Measurements from ENCODE around the gene C4orf54.

Gene C4orf54

DNA sequence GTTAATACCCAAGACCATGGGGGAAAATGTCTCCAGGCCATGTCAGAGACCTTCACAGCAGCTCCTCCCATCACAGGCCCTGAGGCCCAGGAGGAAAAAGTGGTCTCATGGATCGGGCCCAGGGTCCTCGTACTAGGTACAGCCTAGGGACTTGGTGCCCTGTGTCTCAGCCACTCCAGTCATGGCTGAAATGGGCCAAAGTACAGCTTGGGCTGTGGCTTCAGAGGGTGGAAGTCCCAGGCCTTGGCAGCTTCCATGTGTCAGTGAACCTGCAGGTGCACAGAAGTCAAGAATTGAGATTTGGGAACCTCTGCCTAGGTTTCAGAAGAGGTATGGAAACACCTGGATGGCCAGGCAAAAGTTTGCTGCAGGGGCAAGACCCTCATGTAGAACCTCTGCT, 27.6 kb upstream of the C4orf54 start:
- DNase-seq (ENCODE audit: low spot score) = no peak
- TF ChIP-seq, protein P1, sequence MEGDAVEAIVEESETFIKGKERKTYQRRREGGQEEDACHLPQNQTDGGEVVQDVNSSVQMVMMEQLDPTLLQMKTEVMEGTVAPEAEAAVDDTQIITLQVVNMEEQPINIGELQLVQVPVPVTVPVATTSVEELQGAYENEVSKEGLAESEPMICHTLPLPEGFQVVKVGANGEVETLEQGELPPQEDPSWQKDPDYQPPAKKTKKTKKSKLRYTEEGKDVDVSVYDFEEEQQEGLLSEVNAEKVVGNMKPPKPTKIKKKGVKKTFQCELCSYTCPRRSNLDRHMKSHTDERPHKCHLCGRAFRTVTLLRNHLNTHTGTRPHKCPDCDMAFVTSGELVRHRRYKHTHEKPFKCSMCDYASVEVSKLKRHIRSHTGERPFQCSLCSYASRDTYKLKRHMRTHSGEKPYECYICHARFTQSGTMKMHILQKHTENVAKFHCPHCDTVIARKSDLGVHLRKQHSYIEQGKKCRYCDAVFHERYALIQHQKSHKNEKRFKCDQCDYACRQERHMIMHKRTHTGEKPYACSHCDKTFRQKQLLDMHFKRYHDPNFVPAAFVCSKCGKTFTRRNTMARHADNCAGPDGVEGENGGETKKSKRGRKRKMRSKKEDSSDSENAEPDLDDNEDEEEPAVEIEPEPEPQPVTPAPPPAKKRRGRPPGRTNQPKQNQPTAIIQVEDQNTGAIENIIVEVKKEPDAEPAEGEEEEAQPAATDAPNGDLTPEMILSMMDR (IDR thresholded peaks at IDR 0.05; ENCODE audit: extremely low read depth, insufficient read depth, missing control alignments) = no peak
- in situ Hi-C loops (cut with MboI; ENCODE audit: low pct_unique_long_range_greater_than_20kb, low sequenced_read_pairs, unreplicated experiment) = no loop called here

DNA sequence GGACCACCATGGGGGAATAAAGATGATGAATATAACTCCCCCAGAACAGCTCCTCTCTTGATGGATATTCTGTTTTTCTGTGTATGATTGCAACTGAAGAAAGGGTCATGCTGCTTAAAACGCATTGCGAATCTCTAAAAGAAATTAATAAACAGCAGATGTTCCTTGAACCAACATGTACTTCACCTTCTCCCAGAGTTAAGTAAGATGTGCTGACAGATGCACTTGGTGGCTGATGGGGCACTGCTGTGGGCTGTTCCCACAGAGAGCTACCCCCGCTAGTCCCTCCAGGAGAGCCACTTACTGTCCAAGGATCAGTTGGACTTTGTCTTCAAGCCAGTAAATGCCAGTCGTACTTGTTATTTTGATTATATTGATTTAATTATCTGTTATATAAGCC, 26.3 kb upstream of the C4orf54 start:
- no peak for DNase-seq (ENCODE audit: low spot score)
- in situ Hi-C loops (cut with MboI; ENCODE audit: low pct_unique_long_range_greater_than_20kb, low sequenced_read_pairs, unreplicated experiment) = no loop called here
- TF ChIP-seq, protein P1 (IDR thresholded peaks at IDR 0.05; ENCODE audit: extremely low read depth, insufficient read depth, missing control alignments) = no peak

DNA sequence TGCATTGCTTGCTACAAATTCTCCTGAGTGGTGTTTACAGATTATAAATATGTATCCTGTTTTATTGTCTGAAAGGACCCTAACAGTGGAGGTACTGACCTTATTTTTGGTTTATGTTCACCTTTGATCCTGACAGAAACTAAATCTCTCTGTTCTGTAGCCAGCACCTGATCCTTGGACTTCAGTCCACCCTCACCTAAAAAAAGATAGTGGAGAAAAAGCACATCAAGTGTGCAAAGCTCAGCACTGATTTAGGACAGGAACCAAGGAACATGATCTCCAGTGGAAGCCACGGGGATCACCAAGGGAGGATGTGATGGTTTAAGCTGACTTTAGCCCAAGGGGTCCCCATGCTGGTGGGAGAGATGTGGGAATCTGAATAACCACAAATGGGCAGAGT, 22.3 kb upstream of the C4orf54 start:
- in situ Hi-C loops (cut with MboI; ENCODE audit: low pct_unique_long_range_greater_than_20kb, low sequenced_read_pairs, unreplicated experiment) = no loop called here
- TF ChIP-seq, protein P1 (IDR thresholded peaks at IDR 0.05; ENCODE audit: extremely low read depth, insufficient read depth, missing control alignments) = no peak
- no peak for DNase-seq (ENCODE audit: low spot score)

DNA sequence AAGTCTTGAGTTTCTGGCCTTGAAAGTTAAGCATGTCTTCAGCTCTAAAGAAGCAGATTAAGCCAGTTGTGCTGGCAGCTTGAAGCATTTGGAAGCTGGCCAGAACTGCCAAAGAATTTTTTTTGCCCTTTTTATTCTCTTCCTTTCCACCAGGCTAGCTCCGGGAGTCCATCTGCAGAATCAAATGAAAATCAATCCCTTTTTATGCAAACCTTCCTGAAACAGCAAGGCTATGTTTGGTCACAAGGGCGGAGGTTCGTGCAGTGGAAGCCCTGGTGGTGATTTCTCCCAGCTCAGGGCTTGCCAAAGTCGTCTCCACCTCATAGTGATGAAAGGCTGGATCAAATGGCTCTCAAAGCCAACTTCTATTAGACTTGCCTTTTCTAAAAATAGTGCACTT, 21.6 kb upstream of the C4orf54 start:
- TF ChIP-seq, protein P1 (IDR thresholded peaks at IDR 0.05; ENCODE audit: extremely low read depth, insufficient read depth, missing control alignments) = no peak
- in situ Hi-C loops (cut with MboI; ENCODE audit: low pct_unique_long_range_greater_than_20kb, low sequenced_read_pairs, unreplicated experiment) = no loop called here
- no peak for DNase-seq (ENCODE audit: low spot score)

DNA sequence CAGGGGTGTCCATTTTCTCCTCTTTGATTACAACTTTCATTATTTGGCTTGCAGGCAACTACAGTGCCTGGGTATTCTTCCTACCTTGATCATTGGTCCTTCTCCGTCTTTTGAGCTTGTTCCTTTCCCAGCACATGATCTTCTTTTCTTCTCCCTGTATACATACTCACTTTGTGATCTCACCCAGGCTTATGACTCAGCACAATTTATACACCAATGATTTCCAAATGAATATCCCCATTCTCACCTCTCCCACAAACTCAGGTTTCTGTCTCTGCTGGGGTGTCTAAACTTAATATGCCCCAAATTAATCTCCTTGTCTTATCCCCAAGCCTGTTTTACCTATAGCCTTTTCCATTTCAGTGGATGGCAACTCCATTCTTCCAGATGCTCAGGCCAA, 19.5 kb upstream of the C4orf54 start:
- DNase-seq (ENCODE audit: low spot score) = no peak
- in situ Hi-C loops (cut with MboI; ENCODE audit: low pct_unique_long_range_greater_than_20kb, low sequenced_read_pairs, unreplicated experiment) = no loop called here
- TF ChIP-seq, protein P1 (IDR thresholded peaks at IDR 0.05; ENCODE audit: extremely low read depth, insufficient read depth, missing control alignments) = no peak

DNA sequence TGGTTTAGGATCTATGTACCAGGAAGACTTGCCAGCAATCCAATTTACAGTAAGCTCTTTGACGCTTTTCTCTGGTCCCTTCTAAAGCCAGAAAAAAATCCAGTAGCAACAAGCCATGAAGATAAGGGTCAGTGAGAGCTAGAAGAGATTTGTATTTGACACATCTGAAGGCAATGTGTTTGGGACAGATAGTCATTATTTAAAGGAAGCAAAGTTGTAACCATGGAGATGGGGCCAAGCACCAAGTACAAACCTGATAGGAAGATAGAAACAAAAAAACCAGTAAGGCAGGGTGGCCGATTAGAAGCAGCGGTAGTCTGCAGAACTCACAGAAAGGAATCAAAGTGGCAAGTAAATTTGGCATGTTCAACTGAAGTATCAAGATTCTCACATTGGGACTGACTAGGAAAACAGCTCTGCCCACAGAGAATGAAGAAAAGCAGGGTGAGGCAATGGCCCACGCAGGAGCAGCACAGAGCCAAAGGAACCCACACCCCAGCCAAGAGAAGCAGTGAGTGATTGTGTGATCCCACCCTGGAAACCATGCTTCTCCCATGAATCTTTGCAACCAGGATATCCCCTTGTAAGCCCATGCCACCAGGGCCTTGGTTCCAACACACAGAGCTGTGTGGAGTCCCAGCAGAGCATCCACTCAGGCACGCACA, 12.9 kb upstream of the C4orf54 start:
- in situ Hi-C loops (cut with MboI; ENCODE audit: low pct_unique_long_range_greater_than_20kb, low sequenced_read_pairs, unreplicated experiment) = no loop called here
- no peak for DNase-seq (ENCODE audit: low spot score)
- TF ChIP-seq, protein P1 (IDR thresholded peaks at IDR 0.05; ENCODE audit: extremely low read depth, insufficient read depth, missing control alignments) = no peak

Measured in GM13977 (cell line).